ENCODE measurements around the gene RBPJ.

DNA sequence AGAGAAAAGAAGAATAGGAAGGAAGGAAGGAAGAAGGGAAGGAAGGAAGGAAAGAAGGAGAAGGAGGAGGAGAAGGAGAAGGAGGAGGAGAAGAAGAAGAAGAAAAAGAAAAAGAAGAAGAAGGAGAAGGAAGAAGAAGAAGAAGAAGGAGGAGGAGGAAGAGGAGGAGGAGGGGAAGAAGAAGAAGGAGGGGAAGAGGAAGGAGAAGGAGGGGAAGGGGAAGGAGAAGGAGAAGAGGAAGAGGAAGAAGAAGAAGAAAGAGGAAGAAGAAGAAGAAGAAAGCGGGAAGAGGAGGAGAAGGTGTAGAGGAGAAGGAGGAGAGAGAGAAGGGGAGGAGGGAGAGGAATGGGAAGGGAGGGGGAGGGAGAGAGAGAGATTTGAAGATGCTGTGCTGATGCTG, 146.9 kb downstream of the RBPJ start:
- TF ChIP-seq EZH2phosphoT487 (IDR thresholded peaks at IDR 0.05; ENCODE audit: low read depth, severe bottlenecking, unreplicated experiment) = no peak
- TF ChIP-seq, protein P1, sequence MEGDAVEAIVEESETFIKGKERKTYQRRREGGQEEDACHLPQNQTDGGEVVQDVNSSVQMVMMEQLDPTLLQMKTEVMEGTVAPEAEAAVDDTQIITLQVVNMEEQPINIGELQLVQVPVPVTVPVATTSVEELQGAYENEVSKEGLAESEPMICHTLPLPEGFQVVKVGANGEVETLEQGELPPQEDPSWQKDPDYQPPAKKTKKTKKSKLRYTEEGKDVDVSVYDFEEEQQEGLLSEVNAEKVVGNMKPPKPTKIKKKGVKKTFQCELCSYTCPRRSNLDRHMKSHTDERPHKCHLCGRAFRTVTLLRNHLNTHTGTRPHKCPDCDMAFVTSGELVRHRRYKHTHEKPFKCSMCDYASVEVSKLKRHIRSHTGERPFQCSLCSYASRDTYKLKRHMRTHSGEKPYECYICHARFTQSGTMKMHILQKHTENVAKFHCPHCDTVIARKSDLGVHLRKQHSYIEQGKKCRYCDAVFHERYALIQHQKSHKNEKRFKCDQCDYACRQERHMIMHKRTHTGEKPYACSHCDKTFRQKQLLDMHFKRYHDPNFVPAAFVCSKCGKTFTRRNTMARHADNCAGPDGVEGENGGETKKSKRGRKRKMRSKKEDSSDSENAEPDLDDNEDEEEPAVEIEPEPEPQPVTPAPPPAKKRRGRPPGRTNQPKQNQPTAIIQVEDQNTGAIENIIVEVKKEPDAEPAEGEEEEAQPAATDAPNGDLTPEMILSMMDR (IDR thresholded peaks at IDR 0.05; ENCODE audit: poor library complexity) = no peak
